Measurements from ENCODE around the gene HP1BP3.
"Not testable (repeated sequence)": the region's sequence is repeated elsewhere in the genome, so short reads cannot be mapped to it uniquely, and the experiment has no call there.

Gene HP1BP3, protein sequence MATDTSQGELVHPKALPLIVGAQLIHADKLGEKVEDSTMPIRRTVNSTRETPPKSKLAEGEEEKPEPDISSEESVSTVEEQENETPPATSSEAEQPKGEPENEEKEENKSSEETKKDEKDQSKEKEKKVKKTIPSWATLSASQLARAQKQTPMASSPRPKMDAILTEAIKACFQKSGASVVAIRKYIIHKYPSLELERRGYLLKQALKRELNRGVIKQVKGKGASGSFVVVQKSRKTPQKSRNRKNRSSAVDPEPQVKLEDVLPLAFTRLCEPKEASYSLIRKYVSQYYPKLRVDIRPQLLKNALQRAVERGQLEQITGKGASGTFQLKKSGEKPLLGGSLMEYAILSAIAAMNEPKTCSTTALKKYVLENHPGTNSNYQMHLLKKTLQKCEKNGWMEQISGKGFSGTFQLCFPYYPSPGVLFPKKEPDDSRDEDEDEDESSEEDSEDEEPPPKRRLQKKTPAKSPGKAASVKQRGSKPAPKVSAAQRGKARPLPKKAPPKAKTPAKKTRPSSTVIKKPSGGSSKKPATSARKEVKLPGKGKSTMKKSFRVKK

DNA sequence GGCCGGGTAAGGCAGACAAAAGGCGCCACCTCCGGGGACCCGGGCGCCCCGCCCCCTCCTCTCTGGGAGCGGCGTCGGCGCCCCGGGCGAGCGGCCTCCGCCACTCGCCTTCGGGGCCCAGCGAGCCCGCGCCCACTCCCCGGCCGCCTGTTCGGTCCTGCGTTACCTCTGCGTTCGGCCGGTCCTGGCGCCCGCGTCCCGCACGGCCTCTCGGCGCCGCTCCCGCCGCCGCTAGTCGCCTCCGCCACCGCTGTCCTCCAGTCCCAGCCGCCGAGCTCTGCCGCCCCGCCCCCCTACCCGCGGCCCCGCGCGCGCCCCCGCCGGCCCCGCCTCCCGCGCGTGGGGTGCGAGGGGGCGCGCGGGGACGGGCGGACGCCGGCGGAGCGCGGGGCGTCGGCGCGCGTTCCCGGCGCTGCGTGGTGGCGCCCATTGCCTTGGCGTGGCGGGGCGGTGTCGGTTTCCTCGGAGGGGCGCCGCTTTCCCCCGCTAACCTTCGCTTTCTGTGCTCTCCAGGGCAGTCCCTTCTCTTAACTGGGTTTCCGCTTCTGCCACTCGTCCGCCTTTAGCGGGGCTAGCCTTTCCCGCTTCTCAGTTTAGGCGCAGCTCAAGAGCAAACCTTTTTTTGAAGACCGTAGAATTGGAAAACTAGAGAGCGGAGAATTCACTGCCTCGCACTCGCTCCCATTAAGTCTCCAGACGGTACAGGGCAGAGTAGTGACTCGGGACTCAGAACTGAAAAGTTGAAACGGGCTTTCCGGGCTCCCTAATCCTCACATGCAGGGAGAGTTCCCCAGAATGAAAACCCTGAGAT lies at the start of gene HP1BP3:
TSS of gene HP1BP3 (minus strand) at position 279 of the 811 bp plus-strand sequence. CDS start 6,867 bp downstream, outside the sequence.
- peak; percentile 70 for DNase-seq (ENCODE audit: low read depth, low spot score)

GRCh38 chr1:20836230-20836629 lies 49.1 kb upstream of the HP1BP3 start:
- DNase-seq (ENCODE audit: low read depth, low spot score): no peak

DNA sequence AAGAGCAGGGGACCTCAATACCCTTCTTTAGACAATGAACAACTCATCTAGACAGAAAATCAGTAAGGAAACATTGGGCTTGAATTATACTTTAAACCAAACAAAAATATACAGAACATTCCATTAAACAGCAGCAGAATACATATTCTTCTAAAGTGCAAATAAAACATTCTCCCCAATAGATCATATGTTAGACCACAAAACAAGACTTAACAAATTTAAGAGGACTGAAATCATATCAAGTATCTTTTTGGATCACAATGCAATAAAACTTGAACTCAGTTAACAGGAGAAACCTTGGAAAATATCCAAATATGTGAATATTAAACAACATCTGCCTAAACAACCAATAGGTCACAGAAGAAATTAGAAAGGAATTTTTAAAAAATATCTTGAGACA lies 47.7 kb upstream of the HP1BP3 start:
- no peak for DNase-seq (ENCODE audit: low read depth, low spot score)

- no peak for DNase-seq (ENCODE audit: low read depth, low spot score)
Observed at GRCh38 chr1:20834192-20834591, 47.1 kb upstream of the HP1BP3 start.

DNA sequence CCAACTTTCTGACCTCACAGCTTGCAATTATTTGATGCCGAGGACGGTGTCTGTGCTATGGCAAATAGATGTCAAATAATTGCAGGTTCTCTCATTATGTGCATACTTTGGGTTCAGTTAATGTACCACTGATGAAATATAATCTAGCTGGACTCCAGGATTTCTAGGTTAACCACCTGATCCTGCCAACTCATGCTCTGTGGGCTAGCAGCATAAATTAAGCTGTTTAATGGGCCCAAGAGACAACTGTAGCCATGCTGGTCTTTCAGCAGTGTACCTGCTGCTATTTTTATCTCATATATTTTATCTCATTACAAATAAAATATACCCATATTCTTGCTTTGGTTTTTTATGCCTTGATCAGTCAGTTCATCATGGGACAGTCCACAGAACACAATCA lies 43.3 kb upstream of the HP1BP3 start:
- DNase-seq (ENCODE audit: low read depth, low spot score): no peak

DNA sequence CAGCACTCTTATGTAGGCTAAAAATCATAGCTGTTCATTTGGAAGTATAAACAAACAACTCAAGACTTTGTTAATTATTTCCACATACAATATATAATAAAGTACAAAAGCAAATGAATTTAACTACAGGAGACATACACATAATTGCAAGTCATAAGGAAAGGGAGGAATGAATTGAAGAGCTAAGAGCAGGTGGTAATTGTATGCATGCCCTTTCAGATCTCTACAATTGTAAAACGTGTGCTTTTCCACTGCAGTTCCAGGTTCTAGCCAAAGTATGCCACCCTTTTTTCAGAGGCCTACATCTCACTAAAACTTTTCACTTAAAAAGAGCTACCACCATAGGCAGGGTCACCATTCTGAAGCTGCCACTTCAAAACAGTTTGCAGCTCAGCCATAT lies 42.8 kb upstream of the HP1BP3 start:
- no peak for DNase-seq (ENCODE audit: low read depth, low spot score)

DNA sequence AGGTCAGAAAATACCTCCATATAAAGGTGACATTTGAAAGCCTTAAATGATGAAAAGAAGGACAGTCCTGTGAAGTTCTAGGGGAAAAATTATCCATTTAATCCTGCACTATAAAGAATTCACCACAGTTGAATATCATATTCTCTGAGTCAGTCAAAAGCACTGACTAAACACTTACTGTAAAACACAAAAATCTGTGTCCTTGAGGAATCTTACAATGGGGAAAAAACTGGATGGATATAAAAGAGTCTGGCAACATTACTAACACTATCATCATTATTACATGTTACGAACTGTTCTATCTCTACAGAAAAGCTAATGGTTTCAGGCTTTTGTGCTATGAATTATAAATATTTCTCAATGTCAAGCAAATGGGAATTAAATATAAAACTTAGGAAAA lies 42.4 kb upstream of the HP1BP3 start:
- no peak for DNase-seq (ENCODE audit: low read depth, low spot score)

DNA sequence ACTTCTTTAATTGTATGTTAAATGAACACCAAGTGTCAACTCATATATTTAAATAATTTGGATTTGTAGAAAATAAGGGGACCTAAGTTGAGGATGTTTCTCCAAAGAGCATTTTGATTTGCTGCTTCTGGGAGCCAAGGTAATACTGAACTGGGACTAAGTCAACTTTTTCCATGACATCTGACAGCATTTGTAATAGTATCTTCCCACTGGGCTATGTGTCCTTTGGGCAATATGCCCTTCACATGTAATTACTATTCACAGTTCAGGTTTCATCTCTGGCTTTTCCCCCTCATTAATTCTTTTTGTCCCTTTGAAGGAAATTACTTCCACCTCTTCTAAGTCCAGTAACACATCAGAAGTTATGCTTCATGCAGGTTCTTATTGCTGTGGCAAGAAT lies 36.7 kb upstream of the HP1BP3 start:
- no peak for DNase-seq (ENCODE audit: low read depth, low spot score)

DNA sequence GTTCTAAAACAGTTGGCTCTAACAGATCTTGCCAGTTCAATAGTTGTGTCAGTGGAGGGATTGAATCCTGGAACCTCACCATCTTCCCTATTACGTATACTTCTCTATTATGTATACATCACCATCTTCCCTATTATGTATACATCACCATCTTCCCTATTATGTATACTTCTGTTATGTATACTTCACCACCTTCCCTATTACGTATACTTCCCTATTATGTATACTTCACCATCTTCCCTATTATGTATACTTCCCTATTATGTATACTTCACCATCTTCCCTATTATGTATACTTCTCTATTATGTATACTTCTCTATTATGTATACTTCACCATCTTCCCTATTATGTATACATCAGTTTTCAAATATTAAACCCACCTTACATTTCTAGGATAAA lies 34.4 kb upstream of the HP1BP3 start:
- no peak for DNase-seq (ENCODE audit: low read depth, low spot score)

DNA sequence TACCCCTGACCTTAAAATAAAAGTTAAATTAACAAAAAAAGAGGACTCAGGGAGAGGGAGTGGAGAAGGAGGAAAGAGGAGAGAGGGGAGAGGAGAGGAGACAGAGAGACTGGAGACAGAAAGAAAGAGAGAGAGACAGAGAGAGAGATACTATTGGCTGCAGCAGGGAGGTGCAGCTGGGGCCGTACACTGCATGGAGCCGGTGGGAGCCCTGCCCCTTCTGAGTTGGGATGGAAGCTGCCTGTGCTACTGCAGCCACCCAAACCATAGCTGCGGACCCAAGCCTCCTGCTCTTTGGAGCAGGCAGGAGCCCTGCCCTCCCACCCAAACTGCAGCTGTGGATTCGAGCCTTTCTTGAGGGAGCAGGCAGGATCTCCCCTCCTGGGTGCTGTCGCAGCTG lies 32.7 kb upstream of the HP1BP3 start:
- DNase-seq (ENCODE audit: low read depth, low spot score): no peak

DNA sequence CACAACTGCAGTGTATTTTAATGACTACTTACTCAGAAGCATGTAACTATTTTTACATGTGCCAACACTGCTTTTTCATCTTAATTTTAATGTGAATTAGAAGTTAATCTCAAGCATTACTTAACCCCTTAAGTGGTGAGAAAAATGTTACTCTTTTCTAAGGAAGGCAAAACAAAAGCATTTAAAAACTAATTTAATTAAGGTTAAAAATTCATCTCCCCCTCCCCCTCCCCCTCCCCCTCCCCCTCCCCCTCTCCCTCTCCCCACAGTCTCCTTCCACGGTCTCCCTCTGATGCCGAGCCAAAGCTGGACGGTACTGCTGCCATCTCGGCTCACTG lies 27.4 kb upstream of the HP1BP3 start:
- no peak for DNase-seq (ENCODE audit: low read depth, low spot score)

DNA sequence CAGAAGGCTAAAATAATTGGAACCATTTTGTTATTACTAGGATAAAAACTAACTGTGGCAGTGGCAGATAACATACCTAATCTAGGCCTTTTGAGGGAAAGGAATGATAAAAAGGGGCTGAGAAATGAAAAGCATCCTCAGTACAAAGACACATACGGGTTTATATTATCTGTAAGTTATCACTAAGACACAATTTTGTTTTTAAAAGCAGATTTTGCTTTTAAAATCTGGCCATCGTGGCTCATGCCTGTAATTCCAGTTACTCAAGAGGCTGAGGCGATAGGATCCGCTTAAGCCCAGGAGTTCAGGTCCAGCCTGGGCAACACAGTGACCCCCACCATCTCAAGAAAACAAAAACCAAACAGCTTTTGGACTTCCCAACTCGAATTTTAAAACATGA lies 24.8 kb upstream of the HP1BP3 start:
- no peak for DNase-seq (ENCODE audit: low read depth, low spot score)

DNA sequence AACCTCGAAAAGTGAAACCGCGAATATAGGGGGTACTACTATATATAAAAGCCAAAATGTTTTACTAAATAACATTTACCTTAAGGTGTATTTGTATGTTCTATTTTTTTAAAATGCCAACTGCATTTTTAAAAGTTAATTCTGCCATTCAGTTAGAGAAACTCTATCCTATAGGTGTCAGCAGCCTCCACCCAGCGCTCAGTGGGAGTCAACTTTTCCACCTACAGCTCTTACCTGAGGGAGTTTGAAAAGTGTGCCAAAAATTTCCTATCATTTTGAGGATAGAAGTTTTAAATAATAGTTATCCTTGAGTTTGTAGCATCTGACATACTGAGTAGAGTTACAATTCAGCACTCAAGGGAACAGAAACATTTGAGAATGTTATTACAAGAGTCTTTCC lies 6.1 kb upstream of the HP1BP3 start:
- DNase-seq (ENCODE audit: low read depth, low spot score): no peak

DNA sequence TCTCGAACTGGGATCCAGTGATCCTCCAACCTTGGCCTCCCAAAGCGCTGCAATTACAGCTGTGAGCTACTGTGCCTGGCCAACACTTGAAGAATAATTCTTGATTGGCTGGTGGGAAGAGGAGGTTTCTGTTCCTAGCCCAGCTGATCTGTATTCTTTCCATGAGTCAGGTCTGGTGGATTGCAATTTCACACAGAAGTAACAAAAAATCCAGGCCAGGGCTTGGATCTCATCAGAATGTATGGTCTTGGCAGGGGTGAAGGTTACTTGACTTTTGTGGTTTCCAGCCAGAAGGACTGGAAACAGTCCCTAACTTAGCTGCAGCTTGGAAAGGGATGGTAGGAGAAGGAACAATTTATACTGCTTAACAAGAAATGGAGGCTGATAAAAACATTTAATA lies 5.1 kb upstream of the HP1BP3 start:
- no peak for DNase-seq (ENCODE audit: low read depth, low spot score)

GRCh38 chr1:20790785-20791184 lies 3.7 kb upstream of the HP1BP3 start:
- DNase-seq (ENCODE audit: low read depth, low spot score): no peak

DNA sequence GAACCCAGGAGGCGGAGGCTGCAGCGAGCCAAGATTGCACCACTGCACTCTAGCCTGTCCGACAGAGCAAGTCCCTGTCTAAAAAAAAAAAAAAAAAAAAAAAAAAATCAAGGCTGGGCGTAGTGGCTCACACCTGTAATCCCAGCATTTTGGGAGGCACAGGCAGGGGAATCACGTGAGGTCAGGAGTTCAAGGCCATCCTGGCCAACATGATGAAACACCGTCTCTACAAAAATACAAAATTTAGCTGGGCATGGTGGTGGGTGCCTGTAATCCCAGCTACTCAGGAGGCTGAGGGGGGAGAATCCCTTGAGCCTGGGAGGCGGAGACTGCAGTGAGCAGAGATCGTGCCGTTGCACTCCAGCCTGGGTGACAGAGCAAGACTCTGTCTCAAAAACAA lies 2.5 kb upstream of the HP1BP3 start:
- not testable (repeated sequence) for DNase-seq (ENCODE audit: low read depth, low spot score)

DNA sequence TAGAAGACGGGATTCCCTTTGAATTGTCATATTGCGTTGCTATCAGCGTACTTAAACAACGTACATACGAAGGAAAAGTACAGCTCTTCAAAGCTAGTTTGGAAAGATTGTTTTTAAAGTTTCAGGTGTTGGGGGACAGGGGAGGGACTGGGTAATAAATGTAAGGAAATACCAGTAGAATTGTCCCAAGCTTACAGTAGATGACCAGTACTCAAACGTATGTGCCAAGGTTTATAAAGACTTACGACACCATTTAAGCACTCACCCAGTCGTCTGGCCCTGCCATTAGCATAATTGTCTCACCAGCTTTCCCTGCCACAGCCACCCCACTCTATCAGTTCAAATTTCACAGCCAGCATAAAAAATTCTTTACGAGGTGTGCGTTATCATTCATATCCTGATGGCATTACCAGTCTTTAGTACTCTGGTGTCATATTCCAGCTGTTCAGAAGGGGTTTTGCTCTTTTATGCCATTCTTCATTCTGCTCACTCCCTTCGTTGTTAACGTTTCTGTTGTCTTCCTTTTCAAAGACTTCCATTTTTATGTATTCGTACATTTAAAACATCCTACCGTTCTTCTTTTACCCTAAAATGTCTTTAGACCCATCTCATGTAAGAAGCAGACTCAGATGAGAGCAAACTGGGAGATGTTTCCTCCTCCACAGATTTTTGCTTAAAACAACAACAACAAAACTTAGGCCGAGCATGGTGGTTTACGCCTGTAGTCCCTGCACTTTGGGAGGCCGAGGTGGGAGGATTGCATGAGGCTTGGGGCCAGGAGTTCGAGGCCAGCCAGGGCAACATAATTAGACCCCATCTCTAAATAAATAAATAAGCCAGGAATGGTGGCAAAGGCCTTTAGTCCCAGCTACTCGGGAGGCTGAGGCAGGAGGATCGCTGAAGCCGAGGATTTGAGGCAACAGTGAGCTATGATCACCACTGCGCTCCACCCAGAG lies 1.0 kb upstream of the HP1BP3 start:
- DNase-seq (ENCODE audit: low read depth, low spot score): no peak

- peak; percentile 87 for DNase-seq (ENCODE audit: low read depth, low spot score)
Observed at GRCh38 chr1:20786253-20787028, 666 bp downstream of the HP1BP3 start.

DNA sequence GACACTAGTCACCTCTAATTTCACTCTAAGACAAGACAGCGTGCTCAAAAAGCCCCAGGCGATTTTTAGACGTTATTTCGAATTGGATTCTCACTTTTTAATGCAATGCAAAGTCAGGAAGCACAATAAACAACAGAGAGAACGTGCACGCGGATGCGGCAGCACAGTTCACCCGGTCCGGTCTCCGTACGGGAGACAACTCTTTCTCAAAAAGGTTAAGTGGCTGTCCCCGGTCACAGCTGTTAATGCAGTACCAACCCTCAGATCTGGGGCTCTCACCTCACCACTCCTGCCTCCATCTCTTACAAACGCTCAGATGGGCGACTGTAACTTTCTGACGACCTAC lies 1.2 kb downstream of the HP1BP3 start:
- DNase-seq (ENCODE audit: low read depth, low spot score): no peak

DNA sequence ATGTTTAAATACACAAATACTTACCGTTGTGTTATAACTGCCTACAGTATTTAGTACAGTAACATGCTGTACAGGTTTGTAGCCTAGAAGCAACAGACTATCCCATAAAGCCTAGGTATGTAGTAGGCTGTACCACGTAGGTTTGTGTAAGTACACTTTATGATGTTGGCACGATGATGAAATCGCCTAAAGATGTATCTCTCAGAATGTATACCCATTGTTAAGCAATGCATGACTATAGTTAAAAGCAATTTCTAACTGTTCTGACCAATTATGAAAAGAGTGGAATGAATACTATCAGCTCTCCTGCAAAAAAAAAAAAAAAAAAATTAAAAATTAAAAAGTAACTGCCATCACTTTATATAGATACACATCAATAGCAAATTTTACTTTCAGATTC lies 11.4 kb downstream of the HP1BP3 start:
- no peak for DNase-seq (ENCODE audit: low read depth, low spot score)

- no peak for DNase-seq (ENCODE audit: low read depth, low spot score)
Observed at GRCh38 chr1:20771780-20772179, 15.3 kb downstream of the HP1BP3 start.

Measured in activated CD4-positive, CD25-positive, alpha-beta regulatory T cell treated with anti-CD3 and anti-CD28 coated beads, Interleukin-2, amount 50 U/mL, for 16 hours (primary cell).